ENCODE results near the gene RAB22A. TPM values are rescaled to one million over a fixed set of nuclear protein-coding genes. Genes with fewer than 3 reads are reported as not detected.

RAB22A gene
- total and polyA plus RNA-seq, 7 donors: 8.0 to 21.6 (median 17.6) TPM

- 47 to 73% methylated on average over 2 of the region's 2 CpGs for WGBS, 2 donors
- intact Hi-C loops (cut with DNase I): no loop called here
- peaks cover 0 to 6% (median 5%) of the 10 kb centered on the region in 4 donors for H3K4me1 ChIP-seq
Observed at GRCh38 chr20:58297394-58297793, 12.1 kb upstream of the RAB22A start.

GRCh38 chr20:58300321-58300720 lies 9.2 kb upstream of the RAB22A start:
- Histone ChIP-seq H3K4me3 (no peak overlapping the region), H3K27ac (no peak overlapping the region), H3K4me1 (peaks cover 0 to 6% (median 5%) of the 10 kb centered on the region in 4 donors), H3K9me3 (no peaks in the 10 kb centered on the region), H3K27me3 (no peaks in the 10 kb centered on the region), H3K36me3 (no peaks in the 10 kb centered on the region)
- WGBS, 2 donors: 86 to 94% methylated on average over 5 of the region's 5 CpGs
- TF ChIP-seq POLR2A (IDR thresholded peaks at IDR 0.05) (no peak), POLR2AphosphoS5 (IDR thresholded peaks at IDR 0.05) (no peak), CTCF (IDR thresholded peaks at IDR 0.05) (no peak), EP300 (IDR thresholded peaks at IDR 0.05) (no peak)
- intact Hi-C loops (cut with DNase I): no loop called here
- no peak for DNase-seq

More at GRCh38 chr20:58297394-58297793, 12.1 kb upstream of the RAB22A start:
- no peak overlapping the region for H3K4me3 ChIP-seq
- TF ChIP-seq EP300 (IDR thresholded peaks at IDR 0.05): no peak
- no peak for TF ChIP-seq POLR2A (IDR thresholded peaks at IDR 0.05)
- no peak for TF ChIP-seq POLR2AphosphoS5 (IDR thresholded peaks at IDR 0.05)
- TF ChIP-seq CTCF (IDR thresholded peaks at IDR 0.05): no peak
- H3K27me3 ChIP-seq: no peaks in the 10 kb centered on the region
- H3K36me3 ChIP-seq: no peaks in the 10 kb centered on the region
- H3K27ac ChIP-seq: no peak overlapping the region
- H3K9me3 ChIP-seq: no peaks in the 10 kb centered on the region
- DNase-seq: no peak

GRCh38 chr20:58303547-58303946 lies 6.0 kb upstream of the RAB22A start:
- DNase-seq: no peak
- H3K4me1 ChIP-seq: peaks cover 0 to 17% (median 4%) of the 10 kb centered on the region in 4 donors
- H3K4me3 ChIP-seq: no peak overlapping the region
- WGBS, 2 donors: 90 to 95% methylated on average over 1 of the region's 1 CpG
- no peaks in the 10 kb centered on the region for H3K27me3 ChIP-seq
- H3K27ac ChIP-seq: no peak overlapping the region
- H3K36me3 ChIP-seq: no peaks in the 10 kb centered on the region
- no peaks in the 10 kb centered on the region for H3K9me3 ChIP-seq
- intact Hi-C loops (cut with DNase I): no loop called here
- TF ChIP-seq CTCF (IDR thresholded peaks at IDR 0.05) (no peak), EP300 (IDR thresholded peaks at IDR 0.05) (no peak), POLR2AphosphoS5 (IDR thresholded peaks at IDR 0.05) (no peak), POLR2A (IDR thresholded peaks at IDR 0.05) (no peak)

GRCh38 chr20:58305061-58305460 lies 4.5 kb upstream of the RAB22A start:
- no peaks in the 10 kb centered on the region for H3K27me3 ChIP-seq
- H3K27ac ChIP-seq: no peak overlapping the region
- 96 to 97% methylated on average over 1 of the region's 1 CpG for WGBS, 2 donors
- no peak overlapping the region for H3K4me3 ChIP-seq
- intact Hi-C loops (cut with DNase I): loop anchor here (5.0 kb wide), 2 partner anchors 142 to 387 kb away; partner anchors contain the start of gene NPEPL1
- no peak for DNase-seq
- peaks cover 0 to 20% (median 7%) of the 10 kb centered on the region in 4 donors for H3K4me1 ChIP-seq
- no peaks in the 10 kb centered on the region for H3K9me3 ChIP-seq
- TF ChIP-seq EP300 (IDR thresholded peaks at IDR 0.05) (no peak), POLR2AphosphoS5 (IDR thresholded peaks at IDR 0.05) (no peak), CTCF (IDR thresholded peaks at IDR 0.05) (no peak), POLR2A (IDR thresholded peaks at IDR 0.05) (no peak)
- no peaks in the 10 kb centered on the region for H3K36me3 ChIP-seq

Measured in sigmoid colon (tissue), 7 donors.